Prostate gland (tissue), 2 donors: ENCODE measurements around the gene TRAF3IP3.

Experiments used
- CTCF ChIP-seq, 4 experiments: fragments of 200-600 bp in 2 of 4; fragments of 450-650 bp in 2 of 4; sonication (generic) in 2 of 4; IDR thresholded peaks; 1 replicate in 3 of 4; 2 replicates in 1 of 4; pipeline ENCODE4 v1.5.1; 2016 to 2019; ENCODE audit warnings: antibody characterized with exemption in 4 of 4, mild to moderate bottlenecking in 2 of 4, moderate library complexity in 2 of 4
- POLR2A ChIP-seq: fragments of 450-650 bp; IDR thresholded peaks from one replicate; pipeline ENCODE4 v1.6.1; 2016; ENCODE audit warnings: antibody characterized with exemption, mild to moderate bottlenecking

- no peak for TF ChIP-seq CTCF (IDR thresholded peaks at IDR 0.05)
- TF ChIP-seq POLR2A = no peak
Observed at GRCh38 chr1:209772126-209772525, 16.3 kb downstream of the TRAF3IP3 start.
